Kidney (tissue), 14 donors: ENCODE measurements around the gene ARRDC4. TPM values are rescaled to one million over a fixed set of nuclear protein-coding genes. Genes with fewer than 3 reads are reported as not detected.
"Not testable (repeated sequence)": the region's sequence is repeated elsewhere in the genome, so short reads cannot be mapped to it uniquely, and the experiment has no call there.

Source experiments
- DNase-seq, 5 donors: peaks; one replicate each; pipeline ENCODE4 v3.0.0-alpha.2; 2013 to 2020
- FAIRE-seq: peaks from 2 replicates; lab custom pipeline; 2012; peaks lifted over from hg19 to GRCh38; lab: Jason Lieb, UNC
- H3K27ac ChIP-seq, 2 donors: one replicate each; pipeline ENCODE4 v1.7.0; 2013; ENCODE audit warnings: low read depth in 2 of 2, low read length in 2 of 2, inconsistent platforms in 1 of 2
- H3K27me3 ChIP-seq: one replicate; pipeline ENCODE4 v1.7.1; 2013; ENCODE audit warnings: low read length, inconsistent platforms; ENCODE audit not compliant: control insufficient read depth, insufficient read depth
- H3K36me3 ChIP-seq, 3 donors: one replicate each; pipeline versions ENCODE4 v1.7.0 to v1.7.1; 2013; ENCODE audit warnings: low read length in 3 of 3, control low read depth in 1 of 3, inconsistent platforms in 1 of 3; ENCODE audit not compliant: insufficient read depth in 3 of 3, control insufficient read depth in 2 of 3
- H3K4me1 ChIP-seq, 3 donors: one replicate each; pipeline versions ENCODE4 v1.7.0 to v1.7.1; 2013; ENCODE audit warnings: low read length in 3 of 3, inconsistent platforms in 1 of 3, low read depth in 1 of 3; ENCODE audit not compliant: control insufficient read depth in 2 of 3, insufficient read depth in 2 of 3
- H3K4me3 ChIP-seq, 3 donors: one replicate each; pipeline versions ENCODE4 v1.7.0 to v1.8.1; 2013; ENCODE audit warnings: low read length in 3 of 3, control low read depth in 1 of 3, inconsistent platforms in 1 of 3
- H3K9ac ChIP-seq, 3 donors: one replicate each; pipeline versions ENCODE4 v1.7.0 to v1.7.1; 2013; ENCODE audit warnings: low read length in 3 of 3, control low read depth in 1 of 3, inconsistent platforms in 1 of 3
- H3K9me3 ChIP-seq, 3 donors: one replicate each; pipeline versions ENCODE4 v1.7.0 to v1.7.1; 2013; ENCODE audit warnings: low read length in 3 of 3, control low read depth in 1 of 3, inconsistent platforms in 1 of 3; ENCODE audit not compliant: control insufficient read depth in 2 of 3, insufficient read depth in 1 of 3
- CTCF ChIP-seq: IDR thresholded peaks from 3 replicates; pipeline ENCODE4 v1.5.1; 2012; ENCODE audit warnings: mild to moderate bottlenecking, moderate library complexity, borderline replicate concordance; ENCODE audit not compliant: insufficient read depth; ENCODE audit errors: extremely low read depth
- intact Hi-C: fragments of 100-400 bp; cut with DNase I; formaldehyde crosslinking; loops from one replicate; pipeline ENCODE4 v1.11.1; 2022
- polyA plus RNA-seq: library from polyadenylated mRNA; stranded (reverse); fragments of 350-450 nt; fragmentation: Illumina TruSeq; extraction: RNeasy Lipid Tissue Mini Kit (QIAGEN cat#74804); gene quantifications from one replicate; pipeline ENCODE4 v1.2.3, GENCODE V29; 2014; ENCODE audit warnings: low read depth, low replicate concordance; ENCODE audit not compliant: insufficient read depth
- total RNA-seq: library from RNA; stranded (reverse); fragmentation: NEBNext Ultra II Directional; extraction: Animal tissue kit (Norgen Biotek cat#: 25700); gene quantifications from one replicate; pipeline ENCODE4 v1.2.1, GENCODE V29; 2021
- donor health status: control.
- donor health status: control.
- donor health status: control.
- donor health status: control.
- donor health status: control.
- donor health status: DM: yes; HTN: yes; CAD: no.
- donor health status: Normal renal cell carcinoma (clear cell type).

Gene ARRDC4
- total and polyA plus RNA-seq, 2 donors from 2014 or later: 20.9 to 48.7 TPM

GRCh38 chr15:97979140-97979520, 18.6 kb downstream of the ARRDC4 start:
- Histone ChIP-seq H3K4me3 (no peak overlapping the region), H3K9me3 (no peaks in the 10 kb centered on the region), H3K27me3 (no peaks in the 10 kb centered on the region), H3K27ac (no peak overlapping the region), H3K4me1 (no peaks in the 10 kb centered on the region), H3K36me3 (peaks cover 0 to 2% (median 0%) of the 10 kb centered on the region in 3 donors), H3K9ac (no peak overlapping the region)
- FAIRE-seq (no peak), DNase-seq (no peak)
- no peak for TF ChIP-seq CTCF
- intact Hi-C loops: no loop called here

- Histone ChIP-seq H3K27me3 (no peaks in the 10 kb centered on the region), H3K4me1 (no peaks in the 10 kb centered on the region), H3K36me3 (peaks cover 0 to under 1% (median 0%) of the 10 kb centered on the region in 3 donors), H3K9ac (no peak overlapping the region), H3K4me3 (no peak overlapping the region), H3K9me3 (no peaks in the 10 kb centered on the region), H3K27ac (no peak overlapping the region)
- FAIRE-seq: no peak
- no peak for TF ChIP-seq CTCF
- intact Hi-C loops: no loop called here
- no peak for DNase-seq
Observed at GRCh38 chr15:97981058-97981457, 20.6 kb downstream of the ARRDC4 start.

- Histone ChIP-seq H3K27me3 (no peaks in the 10 kb centered on the region), H3K36me3 (no peaks in the 10 kb centered on the region), H3K27ac (no peak overlapping the region), H3K9ac (no peak overlapping the region), H3K4me3 (no peak overlapping the region), H3K4me1 (no peaks in the 10 kb centered on the region), H3K9me3 (no peaks in the 10 kb centered on the region)
- TF ChIP-seq CTCF: no peak
- FAIRE-seq (no peak), DNase-seq (no peak)
- intact Hi-C loops: no loop called here
Observed at GRCh38 chr15:97981758-97982157, 21.3 kb downstream of the ARRDC4 start.

- no peak overlapping the region for H3K27ac ChIP-seq
- no peak overlapping the region for H3K4me3 ChIP-seq
- no peaks in the 10 kb centered on the region for H3K9me3 ChIP-seq
- H3K27me3 ChIP-seq: no peaks in the 10 kb centered on the region
- intact Hi-C loops: no loop called here
- no peak for FAIRE-seq
- no peak overlapping the region for H3K9ac ChIP-seq
- no peaks in the 10 kb centered on the region for H3K36me3 ChIP-seq
- no peak for DNase-seq
- TF ChIP-seq CTCF: no peak
- H3K4me1 ChIP-seq: no peaks in the 10 kb centered on the region
Observed at GRCh38 chr15:97984157-97984556, 23.7 kb downstream of the ARRDC4 start.

GRCh38 chr15:97985979-97986378, 25.5 kb downstream of the ARRDC4 start:
- H3K27ac ChIP-seq, H3K27me3 ChIP-seq, intact Hi-C loops, FAIRE-seq, H3K9me3 ChIP-seq, H3K4me1 ChIP-seq, H3K36me3 ChIP-seq, DNase-seq, H3K9ac ChIP-seq, H3K4me3 ChIP-seq: not testable (repeated sequence)
